ENCODE data around the gene MEAK7. TPM values are rescaled to one million over a fixed set of nuclear protein-coding genes. Genes with fewer than 3 reads are reported as not detected.

The MEAK7 gene
- total RNA-seq, 1 experiment from 2014 or later: 21.5 TPM

DNA sequence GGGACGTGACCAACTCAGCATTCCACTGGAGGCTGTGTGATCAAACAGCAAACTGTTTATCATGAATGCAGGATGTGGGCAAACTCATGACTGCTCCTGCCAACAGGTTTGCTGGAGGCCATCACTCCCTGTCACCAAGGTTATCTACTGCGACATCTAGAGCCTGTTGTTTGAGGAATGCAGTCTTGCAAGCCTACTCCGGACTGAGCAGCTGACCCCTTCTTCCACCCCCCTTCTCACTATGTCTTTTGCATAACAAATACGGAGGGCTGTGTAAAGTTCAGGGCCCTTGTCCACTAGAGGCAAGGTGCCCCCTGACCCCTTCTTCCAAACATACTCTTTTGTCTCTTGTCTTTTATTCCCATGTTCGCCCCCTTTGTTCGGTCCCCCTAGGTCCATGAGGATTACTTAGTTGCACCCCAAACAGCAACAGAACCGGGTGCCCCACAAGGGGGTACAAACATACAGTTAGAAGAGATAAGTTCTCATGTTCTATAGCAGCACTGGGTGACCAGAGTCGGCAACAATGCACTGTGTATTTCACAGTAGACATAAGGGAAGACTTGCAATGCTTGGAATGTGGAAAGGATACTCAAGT, 28.7 kb downstream of the MEAK7 start:
- H4K20me1 ChIP-seq (ENCODE audit: control insufficient read depth, insufficient read depth, insufficient read length): peaks cover 3% of the 10 kb centered on the region
- H4K8ac ChIP-seq (replicated peaks; ENCODE audit: insufficient read length, low read depth, low read length): no peak overlapping the region
- no peak overlapping the region for H3K14ac ChIP-seq (ENCODE audit: insufficient read depth, low read length)
- no peak for DNase-seq
- no peaks in the 10 kb centered on the region for H3K27me3 ChIP-seq (ENCODE audit: insufficient read depth, low read length)
- H3K79me2 ChIP-seq (ENCODE audit: insufficient read depth, low read length): no peaks in the 10 kb centered on the region
- H3K4me2 ChIP-seq (ENCODE audit: insufficient read depth, insufficient read length, low read length): no peak overlapping the region
- no peak overlapping the region for H3T11ph ChIP-seq (ENCODE audit: low read length)
- H2BK5ac ChIP-seq (ENCODE audit: insufficient read length, low read length): no peak overlapping the region
- no peak overlapping the region for H2BK20ac ChIP-seq (ENCODE audit: low read depth, low read length, poor library complexity, severe bottlenecking)
- WGBS (ENCODE audit: extremely low coverage, insufficient read length, low lambda C conversion rate): no CpG with 5 or more reads among the region's 8 CpGs
- no peak overlapping the region for H2AFZ ChIP-seq (ENCODE audit: low read length)
- no peak overlapping the region for H2BK15ac ChIP-seq (ENCODE audit: low read depth, low read length)
- no peaks in the 10 kb centered on the region for H3K23me2 ChIP-seq (ENCODE audit: insufficient read length, low read depth, low read length, poor library complexity, severe bottlenecking)
- H3K23ac ChIP-seq (ENCODE audit: insufficient read length, low read depth, low read length): no peak overlapping the region
- Mint-ChIP-seq H3K9me3 (peaks cover 14 to 20% of the 10 kb centered on the region in 2 experiments), H3K4me1 (no peaks in the 10 kb centered on the region), H3K27me3 (ENCODE audit: low read depth) (no peaks in the 10 kb centered on the region; the same call in 1 of the 2 replicates), H3K36me3 (ENCODE audit: insufficient read depth in 1 of 3, low read depth in 3 of 3) (peaks cover 18 to 35% (median 32%) of the 10 kb centered on the region in 3 experiments), H3K4me3 (no peak overlapping the region), H3K27ac (no peak overlapping the region)
- no peak overlapping the region for H3K56ac ChIP-seq (ENCODE audit: insufficient read length, low read depth, low read length)
- H4K91ac ChIP-seq (ENCODE audit: insufficient read length, low read depth, low read length): no peak overlapping the region
- no peak overlapping the region for H2AK5ac ChIP-seq (ENCODE audit: insufficient read length, low read length)
- H3K27ac ChIP-seq (ENCODE audit: insufficient read length, low read depth, low read length): no peak overlapping the region
- H3K4ac ChIP-seq (ENCODE audit: low read depth, low read length): no peak overlapping the region
- H4K5ac ChIP-seq (ENCODE audit: insufficient read length, low read depth, low read length): no peak overlapping the region
- no peak for TF ChIP-seq CTCF (conservative IDR thresholded peaks at IDR 0.05)
- H3K4me1 ChIP-seq (ENCODE audit: insufficient read depth, low read length): no peaks in the 10 kb centered on the region
- no peaks in the 10 kb centered on the region for H3K79me1 ChIP-seq (ENCODE audit: insufficient read depth, low read depth, low read length, poor library complexity, severe bottlenecking)
- H2BK12ac ChIP-seq (ENCODE audit: insufficient read length, low read depth, low read length): no peak overlapping the region
- no peak overlapping the region for H2BK120ac ChIP-seq (ENCODE audit: low read depth, low read length, poor library complexity, severe bottlenecking)
- H3K18ac ChIP-seq (ENCODE audit: insufficient read length, low read depth, low read length): no peak overlapping the region
- H3K9ac ChIP-seq (ENCODE audit: extremely low read depth, insufficient read length, low read length): no peak overlapping the region
- H3K9me3 ChIP-seq (ENCODE audit: control insufficient read depth, low read depth, low read length): no peaks in the 10 kb centered on the region
